A549 (cell line): Measurements from ENCODE around the gene SCNN1A. TPM values are rescaled to one million over a fixed set of nuclear protein-coding genes. Genes with fewer than 3 reads are reported as not detected.

Source experiments
- ATAC-seq, 2 experiments: fragments of 200-7000 bp in 1 of 2; fragments of >200 bp in 1 of 2; cut with Nextera tagmentation in 1 of 2; cut with Tn5 transposase in 1 of 2; 3 replicates each; pipeline versions ENCODE4 v1.8.0 to v1.9.1; 2018 to 2020; ENCODE audit warnings: mild to moderate bottlenecking in 1 of 2, moderate library complexity in 1 of 2
- CTCF ChIA-PET: fragments of 300-600 bp; sonication (Branson Sonifier 250); formaldehyde crosslinking; extraction: SDS; loops from one replicate; lab custom pipeline; 2021; ENCODE audit warnings: antibody characterized with exemption, inconsistent platforms; lab: Yijun Ruan, JAX
- POLR2A ChIA-PET: fragments of 350-600 bp; formaldehyde crosslinking; extraction: SDS; loops from one replicate; lab custom pipeline; 2021; ENCODE audit warnings: antibody characterized with exemption, inconsistent platforms; lab: Yijun Ruan, JAX
- DNase-seq, 2 experiments: peaks; one replicate each; pipeline versions ENCODE4 v3.0.0 to v3.0.0-alpha.2; 2011 to 2016; ENCODE audit warnings: low read depth in 1 of 2, low spot score in 1 of 2
- FAIRE-seq: peaks from 2 replicates; lab custom pipeline; 2011; peaks lifted over from hg19 to GRCh38; lab: Jason Lieb, UNC
- H3K27ac ChIP-seq, 2 experiments: fragments of >200 bp; sonication (Bioruptor Twin); formaldehyde crosslinking; 3 replicates each; pipeline ENCODE4 v1.5.1; 2016 to 2017
- H3K4me1 ChIP-seq: fragments of >200 bp; sonication (Bioruptor Twin); formaldehyde crosslinking; 3 replicates; pipeline ENCODE4 v1.6.1; 2016
- H3K4me2 ChIP-seq: fragments of >200 bp; sonication (Bioruptor Twin); formaldehyde crosslinking; 3 replicates; pipeline ENCODE4 v1.6.1; 2016
- H3K4me3 ChIP-seq: fragments of >200 bp; sonication (Bioruptor Twin); formaldehyde crosslinking; 3 replicates; pipeline ENCODE4 v1.5.1; 2016
- H3K9me3 ChIP-seq: fragments of >200 bp; sonication (Bioruptor Twin); formaldehyde crosslinking; 3 replicates; pipeline ENCODE4 v1.6.1; 2016
- CBX2 ChIP-seq: fragments of 200-600 bp; sonication (generic); IDR thresholded peaks from 2 replicates; pipeline ENCODE4 v1.6.1; 2016; ENCODE audit warnings: low read depth, mild to moderate bottlenecking, borderline replicate concordance
- CBX8 ChIP-seq: fragments of 200-600 bp; sonication (generic); IDR thresholded peaks from 2 replicates; pipeline ENCODE4 v1.6.1; 2016
- CEBPB ChIP-seq, 2 experiments: fragments of >200 bp in 1 of 2; sonication (Bioruptor Twin) in 1 of 2; formaldehyde crosslinking in 1 of 2; IDR thresholded peaks; 2 replicates each; pipeline ENCODE4 v1.6.1; 2012 to 2016
- CHD2 ChIP-seq: fragments of 150-350 bp; IDR thresholded peaks from 2 replicates; pipeline ENCODE4 v1.6.1; 2014; ENCODE audit warnings: low read length; ENCODE audit not compliant: partially characterized antibody
- CHD4 ChIP-seq: fragments of 200-600 bp; sonication (generic); IDR thresholded peaks from 2 replicates; pipeline ENCODE4 v1.6.1; 2016; ENCODE audit warnings: antibody characterized with exemption, mild to moderate bottlenecking, borderline replicate concordance
- EHF ChIP-seq: fragments of 250-450 bp; sonication (Bioruptor Pico); IDR thresholded peaks from 2 replicates; pipeline ENCODE4 v1.5.0; 2020; ENCODE audit warnings: mild to moderate bottlenecking
- EHMT2 ChIP-seq: fragments of 200-600 bp; sonication (generic); IDR thresholded peaks from 2 replicates; pipeline ENCODE4 v1.6.1; 2016; ENCODE audit warnings: antibody characterized with exemption, low read depth, mild to moderate bottlenecking, moderate library complexity
- ELK1 ChIP-seq: fragments of 150-350 bp; IDR thresholded peaks from 2 replicates; pipeline ENCODE4 v1.6.1; 2014; ENCODE audit warnings: low read depth, mild to moderate bottlenecking, low read length
- EP300 ChIP-seq, 2 experiments: fragments of >200 bp; sonication (Bioruptor Twin); formaldehyde crosslinking; IDR thresholded peaks; 2 replicates in 1 of 2; 3 replicates in 1 of 2; pipeline ENCODE4 v1.6.1; 2016 to 2017
- ESRRA ChIP-seq: fragments of 150-350 bp; IDR thresholded peaks from 2 replicates; pipeline ENCODE4 v1.6.1; 2014; ENCODE audit warnings: mild to moderate bottlenecking, low read length, borderline replicate concordance
- FOSB ChIP-seq: fragments of 250-450 bp; sonication (Bioruptor Pico); IDR thresholded peaks from 2 replicates; pipeline ENCODE4 v1.5.0; 2020; ENCODE audit warnings: mild to moderate bottlenecking, moderate library complexity
- FOSL2 ChIP-seq, 2 experiments: fragments of 450-650 bp in 1 of 2; fragments of >200 bp in 1 of 2; sonication (Bioruptor Twin) in 1 of 2; formaldehyde crosslinking; IDR thresholded peaks; 2 replicates each; pipeline versions ENCODE4 v1.5.0 to v1.6.1; 2016 to 2020; ENCODE audit warnings: mild to moderate bottlenecking in 1 of 2, moderate library complexity in 1 of 2
- GATA3 ChIP-seq: IDR thresholded peaks from 2 replicates; pipeline ENCODE4 v1.6.1; 2012; ENCODE audit warnings: borderline replicate concordance
- HES2 ChIP-seq: fragments of >200 bp; sonication (Bioruptor Twin); formaldehyde crosslinking; IDR thresholded peaks from 2 replicates; pipeline ENCODE4 v1.6.1; 2016
- HMGXB4 ChIP-seq: fragments of 250-450 bp; sonication (Bioruptor Pico); IDR thresholded peaks from 2 replicates; pipeline ENCODE4 v1.5.0; 2021; ENCODE audit warnings: mild to moderate bottlenecking, moderate library complexity, borderline replicate concordance
- HOXA7 ChIP-seq: fragments of 250-450 bp; sonication (Bioruptor Pico); IDR thresholded peaks from 2 replicates; pipeline ENCODE4 v1.5.0; 2020; ENCODE audit warnings: mild to moderate bottlenecking, moderate library complexity
- HOXB13 ChIP-seq: fragments of 250-450 bp; sonication (Bioruptor Pico); IDR thresholded peaks from 2 replicates; pipeline ENCODE4 v1.5.0; 2020; ENCODE audit warnings: low read depth, mild to moderate bottlenecking, moderate library complexity
- JUN ChIP-seq, 2 experiments: fragments of >200 bp; sonication (Bioruptor Twin); formaldehyde crosslinking; IDR thresholded peaks; 2 replicates in 1 of 2; 3 replicates in 1 of 2; pipeline ENCODE4 v1.6.1; 2016 to 2017
- JUNB ChIP-seq: fragments of >200 bp; sonication (Bioruptor Twin); formaldehyde crosslinking; IDR thresholded peaks from 2 replicates; pipeline ENCODE4 v1.6.1; 2016
- KDM1A ChIP-seq: fragments of 200-600 bp; sonication (generic); IDR thresholded peaks from 2 replicates; pipeline ENCODE4 v1.6.1; 2016; ENCODE audit warnings: low read depth, mild to moderate bottlenecking
- NPAS2 ChIP-seq: fragments of 250-450 bp; sonication (Bioruptor Pico); IDR thresholded peaks from 2 replicates; pipeline ENCODE4 v1.8.0; 2022; ENCODE audit warnings: mild to moderate bottlenecking, moderate library complexity, borderline replicate concordance
- POLR2AphosphoS2 ChIP-seq: conservative IDR thresholded peaks from 2 replicates; pipeline ENCODE4 v1.6.1; 2012; ENCODE audit warnings: low read length, improper control_type of control experiment, inconsistent platforms
- RCOR1 ChIP-seq: fragments of 150-350 bp; IDR thresholded peaks from 2 replicates; pipeline ENCODE4 v1.6.1; 2014; ENCODE audit warnings: antibody characterized with exemption, low read length, low read depth
- RFX5 ChIP-seq: fragments of 450-650 bp; IDR thresholded peaks from 2 replicates; pipeline ENCODE4 v1.7.1; 2014; ENCODE audit warnings: antibody characterized with exemption, mild to moderate bottlenecking, moderate library complexity
- RNF2 ChIP-seq: fragments of 200-600 bp; sonication (generic); IDR thresholded peaks from 2 replicates; pipeline ENCODE4 v1.6.1; 2016; ENCODE audit warnings: low read depth, mild to moderate bottlenecking, antibody characterized with exemption, moderate library complexity, borderline replicate concordance
- SMC3 ChIP-seq: fragments of >200 bp; sonication (Bioruptor Twin); formaldehyde crosslinking; IDR thresholded peaks from 3 replicates; pipeline ENCODE4 v1.6.1; 2018; ENCODE audit warnings: inconsistent platforms
- TFCP2L1 ChIP-seq: fragments of 250-450 bp; sonication (Bioruptor Pico); IDR thresholded peaks from 2 replicates; pipeline ENCODE4 v1.5.0; 2021; ENCODE audit warnings: mild to moderate bottlenecking
- TP53 ChIP-seq: fragments of 250-450 bp; sonication (Bioruptor Pico); IDR thresholded peaks from 2 replicates; pipeline ENCODE4 v1.5.0; 2021; ENCODE audit warnings: mild to moderate bottlenecking, moderate library complexity
- ZC3H11A ChIP-seq: fragments of 450-650 bp; IDR thresholded peaks from 2 replicates; pipeline ENCODE4 v1.6.1; 2014; ENCODE audit warnings: antibody characterized with exemption, mild to moderate bottlenecking
- ZFP36 ChIP-seq: fragments of 450-650 bp; IDR thresholded peaks from 2 replicates; pipeline ENCODE4 v1.6.1; 2014; ENCODE audit warnings: borderline replicate concordance; ENCODE audit not compliant: partially characterized antibody
- ZNF302 ChIP-seq: fragments of 250-450 bp; sonication (Bioruptor Pico); IDR thresholded peaks from 2 replicates; pipeline ENCODE4 v1.9.0; 2021; ENCODE audit warnings: inconsistent platforms, mild to moderate bottlenecking, moderate library complexity
- WGBS: methylation state at CpG from one replicate; pipeline ENCODE4 v1.1.6; 2017; ENCODE audit errors: missing lambda C conversion rate; 5-methylcytosine and 5-hydroxymethylcytosine counted together
- polyA plus RNA-seq, 4 experiments: library from polyadenylated mRNA; depleted of rRNA in 3 of 4; stranded (reverse); fragments of >200 nt; fragmentation: RNase III in 1 of 4; extraction: RNeasy Plus Mini Kit Qiagen cat#74134 plus additional on column Dnase treatment in 1 of 4; gene quantifications; 2 replicates in 3 of 4; 3 replicates in 1 of 4; pipeline ENCODE4 v1.2.3, GENCODE V29; 2011 to 2017
- TF ChIP-seq, protein P1 (sequence below): fragments of 450-650 bp; IDR thresholded peaks from 2 replicates; pipeline ENCODE4 v1.6.1; 2014; ENCODE audit warnings: antibody characterized with exemption
- TF ChIP-seq, protein P2 (sequence below): IDR thresholded peaks from 2 replicates; pipeline ENCODE4 v1.6.1; 2012; ENCODE audit warnings: low read depth, borderline replicate concordance

Gene SCNN1A
- polyA plus RNA-seq, 2 of the 4 experiments (the other 2 are of a cell fraction): 6.0 to 7.0 TPM

DNA sequence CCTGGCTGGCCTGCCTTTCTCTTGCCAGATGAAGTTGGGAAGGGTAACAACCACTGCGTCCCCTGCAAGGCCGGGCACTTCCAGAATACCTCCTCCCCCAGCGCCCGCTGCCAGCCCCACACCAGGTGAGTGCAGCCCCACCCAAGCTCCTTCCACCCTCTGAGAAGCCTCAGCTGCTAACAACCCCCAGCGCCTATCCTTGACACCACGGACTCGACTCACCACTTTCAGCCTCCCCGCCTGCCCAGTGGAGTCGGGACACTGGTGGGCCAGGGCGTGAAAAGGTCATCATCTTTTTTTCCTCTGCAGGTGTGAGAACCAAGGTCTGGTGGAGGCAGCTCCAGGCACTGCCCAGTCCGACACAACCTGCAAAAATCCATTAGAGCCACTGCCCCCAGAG lies 10.7 kb upstream of the SCNN1A start:
- WGBS: 79% methylated on average over 11 of the region's 11 CpGs
- Histone ChIP-seq H3K27ac (peak overlapping the region; percentile 5 to 67; a peak in 3 of 6 replicates), H3K4me3 (0 out of 3 replicates have a peak overlapping the region, but pooled peaks have one; percentile 10), H3K4me1 (peaks cover 61% of the 10 kb centered on the region), H3K9me3 (no peaks in the 10 kb centered on the region), H3K4me2 (peak overlapping the region; percentile 98)
- DNase-seq (no peak), ATAC-seq (no peak), FAIRE-seq (no peak)
- TF ChIP-seq ELK1: no peak
- TF ChIP-seq EP300 (IDR thresholded peaks at IDR 0.05): no peak
- no peak for TF ChIP-seq RNF2
- no peak for TF ChIP-seq FOSB (CRISPR knock-in tag)
- no peak for TF ChIP-seq EHMT2
- TF ChIP-seq SMC3: no peak
- TF ChIP-seq POLR2AphosphoS2: no peak
- no peak for TF ChIP-seq HOXA7
- TF ChIP-seq FOSL2 (IDR thresholded peaks at IDR 0.05): no peak
- no peak for TF ChIP-seq FOSL2 (CRISPR knock-in tag; IDR thresholded peaks at IDR 0.05)
- no peak for TF ChIP-seq KDM1A
- no peak for TF ChIP-seq ZNF302 (CRISPR knock-in tag)
- no peak for TF ChIP-seq EHF (CRISPR knock-in tag)
- no peak for TF ChIP-seq ESRRA
- TF ChIP-seq JUNB: no peak
- no peak for TF ChIP-seq CEBPB (IDR thresholded peaks at IDR 0.05)
- no peak for TF ChIP-seq RCOR1
- TF ChIP-seq HES2: no peak
- no peak for TF ChIP-seq ZFP36
- no peak for TF ChIP-seq CHD4
- TF ChIP-seq TP53: no peak
- ChIA-PET CTCF (interaction anchor here (1.7 to 7.0 kb wide), 7 partner anchors 23 to 79 kb away, joined by 5 to 51 read pairs (median 9); no protein-coding TSS in a partner anchor), POLR2A (no interaction called here)

GRCh38 chr12:6384499-6385436 lies 9.4 kb upstream of the SCNN1A start:
- Histone ChIP-seq H3K4me2 (peak overlapping the region; percentile 98), H3K27ac (peak overlapping the region; percentile 99 to 100), H3K9me3 (no peaks in the 10 kb centered on the region), H3K4me3 (peak overlapping the region; percentile 83), H3K4me1 (peaks cover 48% of the 10 kb centered on the region)
- FAIRE-seq (no peak), DNase-seq (no peak), ATAC-seq (peak; percentile 26 to 42)
- ChIA-PET POLR2A (interaction anchor here (0.8 to 2.9 kb wide), 15 partner anchors 8 to 147 kb away, joined by 3 to 38 read pairs (median 6); partner anchors contain the start of genes SCNN1A, TNFRSF1A and VAMP1), CTCF (interaction anchor here (0.6 to 7.0 kb wide), 18 partner anchors 10 to 81 kb away, joined by 3 to 51 read pairs (median 5); partner anchors contain the start of gene SCNN1A)
- WGBS: 12% methylated on average over 33 of the region's 36 CpGs
- no peak for TF ChIP-seq SMC3
- TF ChIP-seq TFCP2L1 (CRISPR knock-in tag): no peak
- no peak; a peak in 1 of 5 replicates for TF ChIP-seq JUN (IDR thresholded peaks at IDR 0.05)
- TF ChIP-seq RCOR1: no peak
- no peak for TF ChIP-seq CHD2
- no peak for TF ChIP-seq CBX8
- TF ChIP-seq RFX5: no peak
- TF ChIP-seq, protein P1, sequence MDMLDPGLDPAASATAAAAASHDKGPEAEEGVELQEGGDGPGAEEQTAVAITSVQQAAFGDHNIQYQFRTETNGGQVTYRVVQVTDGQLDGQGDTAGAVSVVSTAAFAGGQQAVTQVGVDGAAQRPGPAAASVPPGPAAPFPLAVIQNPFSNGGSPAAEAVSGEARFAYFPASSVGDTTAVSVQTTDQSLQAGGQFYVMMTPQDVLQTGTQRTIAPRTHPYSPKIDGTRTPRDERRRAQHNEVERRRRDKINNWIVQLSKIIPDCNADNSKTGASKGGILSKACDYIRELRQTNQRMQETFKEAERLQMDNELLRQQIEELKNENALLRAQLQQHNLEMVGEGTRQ: peak; percentile 60
- TF ChIP-seq HMGXB4 (CRISPR knock-in tag): no peak
- no peak for TF ChIP-seq ZC3H11A
- no peak for TF ChIP-seq NPAS2 (CRISPR knock-in tag)
- no peak for TF ChIP-seq EHMT2
- TF ChIP-seq CBX2: no peak
- 0 out of 2 replicates have a peak, but pooled peaks have one; percentile 18 for TF ChIP-seq HOXB13 (CRISPR knock-in tag)
- TF ChIP-seq, protein P2, sequence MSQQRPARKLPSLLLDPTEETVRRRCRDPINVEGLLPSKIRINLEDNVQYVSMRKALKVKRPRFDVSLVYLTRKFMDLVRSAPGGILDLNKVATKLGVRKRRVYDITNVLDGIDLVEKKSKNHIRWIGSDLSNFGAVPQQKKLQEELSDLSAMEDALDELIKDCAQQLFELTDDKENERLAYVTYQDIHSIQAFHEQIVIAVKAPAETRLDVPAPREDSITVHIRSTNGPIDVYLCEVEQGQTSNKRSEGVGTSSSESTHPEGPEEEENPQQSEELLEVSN: peak; percentile 51
- TF ChIP-seq CEBPB (IDR thresholded peaks at IDR 0.05): no peak
- TF ChIP-seq GATA3: no peak
